H4 (cell line): ENCODE results near the gene CD276. TPM values are rescaled to one million over a fixed set of nuclear protein-coding genes. Genes with fewer than 3 reads are reported as not detected.

Experiments
- DNase-seq: peaks from one replicate; pipeline ENCODE4 v3.0.0-alpha.2; 2015; ENCODE audit warnings: low spot score
- total RNA-seq: library from RNA; depleted of rRNA; stranded (reverse); fragments of >200 nt; shearing (Covaris generic); gene quantifications from 2 replicates; pipeline ENCODE4 v1.2.3, GENCODE V29; 2014

Gene CD276
- total RNA-seq, 1 experiment from 2014 or later, result 62.2 TPM

- DNase-seq, result no peak
Measured at GRCh38 chr15:73747847-73748590, 63.8 kb downstream of the CD276 start.

GRCh38 chr15:73748730-73749129, 64.5 kb downstream of the CD276 start:
- no peak for DNase-seq

GRCh38 chr15:73749533-73749932, 65.3 kb downstream of the CD276 start:
- DNase-seq, result no peak

GRCh38 chr15:73749971-73750370, 65.8 kb downstream of the CD276 start:
- DNase-seq, result no peak

- no peak for DNase-seq
Measured at GRCh38 chr15:73750438-73750837, 66.3 kb downstream of the CD276 start.

GRCh38 chr15:73750951-73751350, 66.8 kb downstream of the CD276 start:
- DNase-seq, result no peak

GRCh38 chr15:73751511-73751898, 67.3 kb downstream of the CD276 start:
- no peak for DNase-seq

GRCh38 chr15:73751899-73752805, 68.0 kb downstream of the CD276 start:
- DNase-seq, result no peak

- no peak for DNase-seq
Measured at GRCh38 chr15:73752806-73753193, 68.6 kb downstream of the CD276 start.

GRCh38 chr15:73753250-73754130, 69.3 kb downstream of the CD276 start, which contains the start of gene INSYN1:
TSS of gene INSYN1 (minus strand) at chr15:73753351. CDS start at chr15:73751130, 2,221 bp downstream.
- DNase-seq, result no peak

GRCh38 chr15:73754461-73754860, 70.3 kb downstream of the CD276 start:
- no peak for DNase-seq

GRCh38 chr15:73755481-73755880, 71.3 kb downstream of the CD276 start:
- DNase-seq, result no peak

GRCh38 chr15:73755946-73756345, 71.8 kb downstream of the CD276 start:
- no peak for DNase-seq

GRCh38 chr15:73756390-73756789, 72.2 kb downstream of the CD276 start:
- DNase-seq, result no peak

GRCh38 chr15:73756947-73757513, 72.8 kb downstream of the CD276 start:
- DNase-seq, result no peak

- DNase-seq, result no peak
Measured at GRCh38 chr15:73757571-73757970, 73.4 kb downstream of the CD276 start.

- DNase-seq, result no peak
Measured at GRCh38 chr15:73758461-73758860, 74.3 kb downstream of the CD276 start.

- DNase-seq, result no peak
Measured at GRCh38 chr15:73760330-73761329, 76.4 kb downstream of the CD276 start.

GRCh38 chr15:73763931-73764330, 79.7 kb downstream of the CD276 start:
- DNase-seq, result no peak
